Stomach (tissue), 9 donors: ENCODE results near the gene S100A3. TPM values are rescaled to one million over a fixed set of nuclear protein-coding genes. Genes with fewer than 3 reads are reported as not detected.

Experiments used
- DNase-seq, 2 donors: peaks; one replicate each; pipeline versions ENCODE4 v3.0.0 to v3.0.0-alpha.2; 2013 to 2019
- H3K27ac ChIP-seq, 5 donors: fragments of 200-600 bp in 4 of 5; sonication (generic) in 4 of 5; one replicate each; pipeline ENCODE4 v1.5.1; 2013 to 2019; ENCODE audit warnings: mild to moderate bottlenecking in 1 of 5, moderate library complexity in 1 of 5
- H3K27me3 ChIP-seq, 3 donors: fragments of 200-600 bp; sonication (generic); one replicate each; pipeline ENCODE4 v1.5.1; 2017 to 2019; ENCODE audit warnings: mixed run types in 1 of 3
- H3K36me3 ChIP-seq, 4 donors: fragments of 200-600 bp; sonication (generic); 1 replicate in 3 of 4; 2 replicates in 1 of 4; pipeline ENCODE4 v1.5.1; 2016 to 2019
- H3K4me1 ChIP-seq, 4 donors: fragments of 200-600 bp; sonication (generic); one replicate each; pipeline ENCODE4 v1.5.1; 2016 to 2019
- H3K4me3 ChIP-seq, 4 donors: fragments of 200-600 bp; sonication (generic) in 3 of 4; one replicate each; pipeline ENCODE4 v1.5.1; 2016 to 2019; ENCODE audit warnings: mild to moderate bottlenecking in 1 of 4
- H3K9me3 ChIP-seq, 4 donors: fragments of 200-600 bp; sonication (generic); one replicate each; pipeline ENCODE4 v1.5.1; 2016 to 2019
- CTCF ChIP-seq, 7 experiments: fragments of 450-650 bp in 4 of 7; fragments of 200-600 bp in 3 of 7; sonication (generic) in 3 of 7; IDR thresholded peaks; one replicate each; pipeline ENCODE4 v1.5.1; 2016 to 2019; ENCODE audit warnings: antibody characterized with exemption in 7 of 7, control low read depth in 2 of 7, mild to moderate bottlenecking in 1 of 7
- EP300 ChIP-seq: sonication (generic); formaldehyde crosslinking; IDR thresholded peaks from one replicate; pipeline ENCODE4 v1.6.1; 2017; ENCODE audit warnings: antibody characterized with exemption
- POLR2A ChIP-seq, 4 donors: fragments of 450-650 bp; IDR thresholded peaks; one replicate each; pipeline ENCODE4 v1.6.1; 2016; ENCODE audit warnings: antibody characterized with exemption in 4 of 4, control low read depth in 2 of 4, mild to moderate bottlenecking in 1 of 4, moderate library complexity in 1 of 4
- POLR2AphosphoS5 ChIP-seq, 3 donors: sonication (generic); formaldehyde crosslinking; IDR thresholded peaks; one replicate each; pipeline ENCODE4 v1.6.1; 2016; ENCODE audit warnings: antibody characterized with exemption in 3 of 3
- WGBS, 5 donors: extraction: QIAGEN DNeasy Blood & Tissue Kit in 3 of 5; methylation state at CpG; one replicate each; pipeline versions ENCODE4 v1.1.5 to v1.1.7; 2013 to 2018; 5-methylcytosine and 5-hydroxymethylcytosine counted together
- intact Hi-C: fragments of 100-400 bp; cut with DNase I; formaldehyde crosslinking; loops from one replicate; pipeline ENCODE4 v1.15.1; 2023; ENCODE audit warnings: low total_unique reads
- polyA plus RNA-seq, 3 donors: library from polyadenylated mRNA; stranded (reverse); fragments of 200-250 nt; gene quantifications; one replicate each; pipeline ENCODE4 v1.2.3, GENCODE V29; 2013
- total RNA-seq, 5 donors: library from RNA; depleted of rRNA; stranded (reverse); fragments of >200 nt; gene quantifications; one replicate each; pipeline versions ENCODE4 v1.1.0 to v1.2.3, GENCODE V29; 2014 to 2016
- donor health status: healthy with polysubstance abuse.
- donor health status: Bipolar disorder and iron deficiency.
- donor health status: healthy.

The S100A3 gene
- total and polyA plus RNA-seq, 8 donors, result 2.6 to 15.0 (median 5.4) TPM; not detected in 5

DNA sequence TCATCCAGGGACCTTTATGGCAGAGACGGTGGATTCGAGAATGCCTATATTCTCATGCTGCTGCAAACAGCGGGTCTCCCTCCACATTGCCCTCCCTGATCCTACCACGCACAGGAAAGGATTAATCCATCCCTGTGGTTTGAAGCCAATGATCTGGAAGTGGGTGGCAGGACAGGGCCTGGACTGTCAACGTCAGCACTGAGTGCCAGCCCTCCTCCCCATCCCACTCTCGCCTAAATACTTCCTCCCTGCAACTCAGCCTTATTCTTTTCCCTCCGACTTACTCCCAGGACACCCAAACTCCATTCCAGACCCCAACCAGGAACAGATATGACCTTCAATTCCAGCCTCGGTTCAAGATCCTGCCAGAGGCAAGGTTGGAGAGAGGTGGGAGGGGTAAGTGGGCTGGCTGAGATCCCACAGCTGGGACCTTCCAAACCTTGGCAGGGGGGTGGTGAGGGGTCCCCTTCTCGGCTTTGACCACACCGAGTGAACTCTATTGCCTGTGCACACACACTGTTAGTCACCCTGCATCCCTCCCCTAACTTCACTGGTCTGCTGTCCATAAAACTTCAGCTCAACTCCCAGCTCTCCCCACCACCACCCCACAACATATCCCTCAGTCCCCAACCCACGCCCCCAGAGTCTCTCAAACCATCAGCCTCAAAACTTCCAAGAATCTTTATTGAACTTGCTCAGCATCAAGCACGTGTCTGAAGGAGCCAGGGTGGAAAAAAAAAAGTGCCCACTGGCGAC lies 5.9 kb downstream of the S100A3 start:
- Histone ChIP-seq H3K4me3 (peak overlapping the region in 2 of 4 donors; percentile 3 to 41), H3K9me3 (no peaks in the 10 kb centered on the region), H3K27me3 (no peaks in the 10 kb centered on the region), H3K27ac (peak overlapping the region in 3 of 5 donors; percentile 60 to 88 (median 80)), H3K4me1 (peaks cover 48 to 83% (median 67%) of the 10 kb centered on the region in 4 donors), H3K36me3 (no peaks in the 10 kb centered on the region)
- DNase-seq, result peak in 1 of 2 donors; percentile 7
- no peak for TF ChIP-seq EP300
- WGBS, 5 donors, result 74 to 83% (median 81%) methylated on average over 13 of the region's 13 CpGs
- intact Hi-C loops, result no loop called here

- TF ChIP-seq POLR2AphosphoS5 (IDR thresholded peaks at IDR 0.05), result no peak
- no peak for TF ChIP-seq POLR2A (IDR thresholded peaks at IDR 0.05)
- TF ChIP-seq EP300, result no peak
- TF ChIP-seq CTCF (IDR thresholded peaks at IDR 0.05), result no peak
- H3K4me3 ChIP-seq, result no peak overlapping the region
- no peaks in the 10 kb centered on the region for H3K27me3 ChIP-seq
- intact Hi-C loops, result no loop called here
- WGBS, 5 donors, result 68 to 81% (median 79%) methylated on average over 11 to 13 of the region's 13 CpGs
- DNase-seq, result peak in 1 of 2 donors; percentile 70
- no peaks in the 10 kb centered on the region for H3K9me3 ChIP-seq
- peaks cover 41 to 76% (median 59%) of the 10 kb centered on the region in 4 donors for H3K4me1 ChIP-seq
- H3K36me3 ChIP-seq, result no peaks in the 10 kb centered on the region
- peak overlapping the region in 4 of 5 donors; percentile 15 to 63 (median 52) for H3K27ac ChIP-seq
These were observed 7.1 kb downstream of the S100A3 start for GRCh38 chr1:153541641-153542590.

DNA sequence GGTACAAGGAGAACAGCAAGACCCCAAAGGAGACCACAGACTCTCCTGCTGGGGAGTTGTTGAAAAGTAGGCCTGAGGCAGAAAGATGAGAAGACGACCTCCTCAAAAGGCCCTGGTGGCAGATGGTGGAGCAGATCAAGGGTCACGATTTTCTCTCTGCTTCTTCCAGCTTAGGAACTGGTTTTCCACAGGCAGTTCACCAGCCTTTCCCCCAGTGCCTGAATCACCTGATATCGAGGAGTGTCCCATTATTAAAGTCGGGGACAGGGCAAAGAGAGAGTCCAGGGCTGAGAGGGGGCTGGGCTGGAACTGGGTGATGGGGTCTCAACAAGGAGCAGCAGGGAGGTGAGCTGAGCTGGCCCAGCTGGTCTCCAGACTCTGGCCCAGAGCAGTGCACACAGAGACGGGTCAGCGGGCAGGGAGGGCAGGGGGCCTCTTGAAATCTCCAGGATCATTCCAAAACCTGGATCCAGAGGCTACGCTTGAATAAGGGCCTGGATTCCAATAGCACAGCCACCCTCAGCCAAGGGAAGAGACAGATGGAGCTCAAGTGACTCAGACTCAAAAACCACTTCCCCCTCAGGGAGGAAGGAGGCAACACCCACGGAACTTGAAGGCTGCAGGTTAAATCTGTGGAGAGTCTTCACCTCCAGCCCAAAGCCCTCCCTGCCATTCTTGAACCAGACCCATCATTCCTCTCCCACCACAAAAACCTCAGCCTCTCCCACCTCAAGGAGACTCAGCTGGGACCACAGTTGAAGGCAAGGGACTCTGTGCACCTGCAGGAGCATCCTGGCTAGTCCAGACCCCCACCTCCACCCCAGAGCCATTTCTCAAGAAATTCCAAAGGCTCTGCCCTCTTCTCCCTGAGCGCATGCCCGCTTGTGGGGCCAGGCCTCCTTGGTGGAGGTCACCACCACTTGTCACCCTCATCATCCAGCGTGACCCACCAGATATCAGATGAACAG lies 8.4 kb downstream of the S100A3 start, which contains the start of gene S100A5:
Gene S100A5 (minus strand): TSS at position 541 of the 968 bp plus-strand sequence. CDS start 743 bp downstream, outside the sequence.
- Histone ChIP-seq H3K4me3 (no peak within 1 kb of the TSS), H3K27ac (peak within 1 kb of the TSS in 4 of 5 donors; percentile 30 to 63 (median 54)), H3K9me3 (no peaks in the 10 kb centered on the region), H3K27me3 (no peaks in the 10 kb centered on the region), H3K4me1 (peaks cover 38 to 72% (median 58%) of the 10 kb centered on the region in 4 donors), H3K36me3 (no peaks in the 10 kb centered on the region)
- WGBS, 5 donors, result 69 to 85% (median 75%) methylated on average over 10 to 11 of the region's 11 CpGs
- TF ChIP-seq CTCF (IDR thresholded peaks at IDR 0.05), result no peak
- TF ChIP-seq POLR2A (IDR thresholded peaks at IDR 0.05), result no peak
- no peak for TF ChIP-seq EP300
- no peak for TF ChIP-seq POLR2AphosphoS5 (IDR thresholded peaks at IDR 0.05)
- intact Hi-C loops, result no loop called here
- DNase-seq, result peak in 1 of 2 donors; percentile 51

- DNase-seq, result peak in 1 of 2 donors; percentile 67
- 73 to 78% (median 77%) methylated on average over 3 to 4 of the region's 4 CpGs for WGBS, 5 donors
These were observed 9.5 kb downstream of the S100A3 start for GRCh38 chr1:153539395-153540093.

More at GRCh38 chr1:153539395-153540093, 9.5 kb downstream of the S100A3 start:
- intact Hi-C loops, result no loop called here
- H3K4me1 ChIP-seq, result peaks cover 35 to 68% (median 54%) of the 10 kb centered on the region in 4 donors
- no peaks in the 10 kb centered on the region for H3K27me3 ChIP-seq
- no peak overlapping the region for H3K4me3 ChIP-seq
- peaks cover 0 to 3% (median 0%) of the 10 kb centered on the region in 4 donors for H3K36me3 ChIP-seq
- H3K27ac ChIP-seq, result peak overlapping the region in 2 of 5 donors; percentile 60 to 63
- no peaks in the 10 kb centered on the region for H3K9me3 ChIP-seq
- no peak for TF ChIP-seq POLR2A (IDR thresholded peaks at IDR 0.05)
- TF ChIP-seq EP300, result no peak
- no peak for TF ChIP-seq POLR2AphosphoS5 (IDR thresholded peaks at IDR 0.05)
- TF ChIP-seq CTCF (IDR thresholded peaks at IDR 0.05), result no peak
